GM19035 (cell line): ENCODE results near the gene BCO2.
"Not testable (repeated sequence)": the region's sequence is repeated elsewhere in the genome, so short reads cannot be mapped to it uniquely, and the experiment has no call there.

Experiments
- ATAC-seq: cut with Tn5 transposase; IDR thresholded peaks from one replicate; pipeline ENCODE4 v1.9.1; 2021; ENCODE audit not compliant: unreplicated experiment

BCO2 gene

DNA sequence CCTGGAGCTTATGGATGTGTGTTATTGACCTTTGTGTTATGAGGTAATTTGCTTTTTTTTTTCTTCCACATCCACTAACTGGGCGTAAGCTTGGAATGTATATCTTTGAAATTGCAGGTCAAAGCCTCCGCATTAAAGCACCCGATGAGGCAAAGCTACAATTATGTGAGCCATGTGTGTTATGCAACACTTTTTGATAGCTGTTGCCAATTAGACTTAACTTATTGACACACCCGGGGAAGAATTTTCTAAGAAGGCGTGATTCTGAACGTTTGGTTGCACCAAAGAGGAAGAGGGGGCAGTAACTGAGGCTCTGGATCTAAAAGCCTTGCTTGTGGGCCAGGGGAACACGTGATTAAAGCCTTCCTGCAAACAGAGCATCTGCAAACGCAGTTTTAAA, 8.8 kb upstream of the BCO2 start:
- ATAC-seq, result no peak

DNA sequence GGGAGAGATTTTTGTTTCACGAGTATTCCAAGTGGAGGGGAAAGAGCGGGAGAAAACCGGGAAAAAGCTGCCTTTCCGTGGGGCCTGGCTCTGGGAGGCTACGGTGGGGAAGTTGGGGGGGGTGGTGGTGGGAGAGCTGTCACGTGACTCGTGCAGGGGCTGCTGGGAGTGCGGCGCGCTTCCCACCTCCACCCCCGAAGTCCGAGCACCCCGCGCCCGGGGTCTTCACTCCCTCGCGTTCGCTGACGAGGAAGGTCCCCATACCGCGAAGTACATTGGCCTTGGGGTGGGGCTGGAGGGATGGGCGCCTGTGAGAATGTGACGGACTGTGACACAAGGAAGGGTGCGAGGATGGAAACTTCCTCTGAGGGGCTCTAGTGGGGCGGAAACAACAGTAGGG, 8.2 kb upstream of the BCO2 start, which contains the start of gene TEX12:
TEX12 (plus strand) TSS at position 228 of the 400 bp plus-strand sequence. CDS start 1,897 bp downstream, outside the sequence.
- no peak for ATAC-seq

DNA sequence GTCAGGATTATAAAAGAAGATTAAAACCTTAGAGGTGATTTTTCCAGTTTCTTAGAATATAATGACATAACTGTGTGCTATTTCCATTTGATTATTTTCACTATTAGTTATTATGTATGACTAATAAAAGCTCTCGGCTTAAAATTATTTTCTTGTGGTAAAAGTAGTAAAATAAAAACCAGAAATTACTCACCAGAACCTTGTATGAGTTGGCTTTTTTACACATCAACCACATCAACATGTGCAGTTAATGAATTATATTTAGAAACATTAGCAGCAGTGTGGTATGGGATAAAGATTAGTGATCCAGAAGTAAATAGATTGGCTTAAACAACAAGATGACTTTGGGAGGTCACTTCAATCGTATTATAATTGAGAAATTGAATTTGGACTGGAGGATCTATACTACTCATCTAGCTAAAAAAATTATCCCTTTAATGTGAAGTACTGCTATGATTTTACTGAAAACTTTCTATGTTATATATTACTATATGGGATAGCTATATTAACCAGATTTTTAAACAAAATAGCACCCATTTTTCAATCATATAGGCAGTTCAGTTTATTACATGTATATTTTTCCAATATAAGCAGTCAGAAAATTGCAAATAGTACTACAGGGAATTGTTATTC, 2.8 kb upstream of the BCO2 start:
- ATAC-seq, result peak; percentile 56

DNA sequence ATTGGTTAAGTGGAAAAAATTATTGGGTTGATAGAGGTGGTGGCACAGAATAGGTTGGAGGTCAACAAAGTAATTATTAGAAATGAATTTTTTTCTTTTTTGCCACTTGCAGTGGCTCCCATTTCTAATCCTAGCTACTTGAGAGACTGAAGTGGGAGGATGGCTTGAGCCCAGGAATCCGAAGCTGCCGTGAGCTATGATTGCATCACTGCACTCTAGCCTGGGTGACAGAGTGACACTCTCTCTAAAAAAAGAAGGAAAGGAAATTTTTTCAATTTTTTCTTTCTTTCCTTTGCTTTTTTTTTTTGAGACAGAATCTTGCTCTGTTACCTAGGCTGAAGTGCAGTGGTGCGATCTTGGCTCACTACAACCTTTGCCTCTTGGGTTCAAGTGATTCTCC, 2.2 kb upstream of the BCO2 start:
- no peak for ATAC-seq

DNA sequence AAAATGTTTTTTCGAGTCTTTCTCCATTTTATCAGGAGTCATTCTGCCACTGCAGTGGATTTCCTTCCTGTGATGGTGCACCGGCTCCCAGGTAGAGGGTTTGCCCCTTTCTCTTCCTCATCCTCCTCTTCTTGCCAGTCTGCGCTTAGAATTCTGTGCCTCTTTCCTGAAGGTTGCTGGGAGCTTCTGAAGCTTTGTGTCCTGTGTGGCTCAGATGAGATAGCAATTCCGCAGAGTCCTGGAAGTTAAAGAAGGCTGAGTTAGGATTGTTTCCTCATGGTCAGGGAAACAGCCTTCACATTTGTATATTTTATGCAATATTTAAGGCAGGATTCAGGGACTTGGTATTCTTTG, 264 bp downstream of the BCO2 start:
- no peak for ATAC-seq

DNA sequence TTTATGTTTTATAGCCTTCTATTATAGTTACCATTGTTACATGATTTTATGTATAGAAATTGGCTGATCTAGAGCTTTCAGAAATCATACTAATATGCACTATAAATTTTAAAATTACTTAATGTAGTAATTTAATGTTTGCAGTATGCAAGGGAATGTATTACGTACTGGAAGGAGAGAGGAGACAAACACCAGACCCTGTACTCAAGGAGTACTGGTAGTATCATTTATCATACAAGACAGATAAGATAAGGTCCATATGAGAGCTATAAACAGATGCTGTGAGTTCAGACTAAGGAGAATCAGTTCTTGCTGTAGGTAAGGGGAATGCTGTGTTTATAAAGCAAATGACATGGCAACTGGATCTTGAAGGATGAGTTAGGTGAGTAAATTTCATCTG, 765 bp downstream of the BCO2 start:
- ATAC-seq, result no peak

DNA sequence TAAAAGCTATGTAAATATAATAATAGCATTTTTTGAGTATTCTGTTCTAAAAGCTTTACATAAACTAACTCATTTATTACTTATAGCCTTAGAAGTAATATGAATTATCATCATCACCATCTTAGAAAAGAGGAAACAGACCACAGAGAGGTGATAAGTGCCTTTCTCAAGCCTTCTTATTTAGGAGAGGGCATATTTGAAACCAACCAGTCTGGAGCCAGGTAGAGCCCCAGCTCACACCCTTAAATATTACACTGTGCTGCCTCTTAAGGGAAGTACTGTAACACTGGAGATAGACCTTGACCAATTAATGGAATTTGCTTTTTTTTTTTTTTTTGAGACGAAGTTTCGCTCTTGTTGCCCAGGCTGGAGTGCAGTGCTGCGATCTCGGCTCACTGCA, 2.3 kb downstream of the BCO2 start:
- ATAC-seq, result no peak

DNA sequence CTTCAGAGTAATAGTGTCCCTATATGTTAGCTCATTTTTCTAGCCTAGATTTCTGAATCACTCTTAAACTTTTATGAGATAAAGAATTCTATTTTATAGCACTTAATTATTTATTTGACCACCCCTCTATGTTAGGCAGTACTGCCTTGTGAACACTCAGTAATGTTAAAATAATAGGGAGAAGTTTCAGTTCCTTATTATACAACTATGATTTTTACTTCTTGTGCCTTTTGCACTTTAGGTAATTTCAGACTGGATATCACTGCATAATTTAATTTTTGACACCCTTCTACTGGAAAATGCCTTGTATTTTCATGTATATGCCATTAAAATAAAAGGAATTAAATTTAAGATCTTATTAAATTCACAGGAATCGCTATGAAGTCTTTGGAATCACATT, 3.1 kb downstream of the BCO2 start:
- ATAC-seq, result no peak

DNA sequence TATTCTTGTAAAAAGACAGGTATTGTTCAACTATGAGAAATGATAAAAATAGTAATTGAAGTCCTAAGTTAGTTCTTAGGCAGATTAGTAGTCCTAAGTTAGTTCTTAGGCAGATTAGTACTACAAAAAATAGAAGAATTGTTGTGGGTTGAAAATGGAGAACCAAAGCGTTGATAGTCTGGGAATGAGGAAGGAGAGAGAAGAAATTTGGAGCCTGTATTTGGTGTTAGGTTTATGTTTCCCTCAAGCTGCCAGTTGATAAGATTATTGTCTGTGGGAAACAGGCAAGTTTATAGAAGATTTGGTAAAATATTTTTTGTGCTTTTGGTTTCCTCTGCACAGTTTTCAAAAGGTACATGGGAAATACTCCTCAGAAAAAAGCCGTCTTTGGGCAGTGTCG, 3.6 kb downstream of the BCO2 start:
- no peak for ATAC-seq

DNA sequence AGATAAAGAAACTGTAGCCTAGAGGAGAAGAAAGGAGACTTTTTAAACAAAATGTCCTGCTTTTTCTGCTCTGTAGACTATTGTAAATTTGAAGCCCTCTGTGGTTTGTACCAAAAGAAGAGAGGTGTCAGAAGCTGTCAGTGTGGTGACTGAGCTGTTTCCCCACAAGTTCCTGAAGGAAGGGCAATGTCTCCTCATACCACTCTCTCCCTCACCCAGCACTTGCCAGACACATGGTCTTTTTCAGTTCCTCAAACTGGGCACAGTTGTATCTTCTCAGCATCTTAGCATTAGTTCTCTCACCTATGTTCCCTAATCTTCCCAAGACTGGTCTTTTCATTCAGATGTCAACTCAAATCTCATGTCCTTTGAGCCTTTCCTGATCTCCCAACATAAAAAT, 4.3 kb downstream of the BCO2 start:
- no peak for ATAC-seq

DNA sequence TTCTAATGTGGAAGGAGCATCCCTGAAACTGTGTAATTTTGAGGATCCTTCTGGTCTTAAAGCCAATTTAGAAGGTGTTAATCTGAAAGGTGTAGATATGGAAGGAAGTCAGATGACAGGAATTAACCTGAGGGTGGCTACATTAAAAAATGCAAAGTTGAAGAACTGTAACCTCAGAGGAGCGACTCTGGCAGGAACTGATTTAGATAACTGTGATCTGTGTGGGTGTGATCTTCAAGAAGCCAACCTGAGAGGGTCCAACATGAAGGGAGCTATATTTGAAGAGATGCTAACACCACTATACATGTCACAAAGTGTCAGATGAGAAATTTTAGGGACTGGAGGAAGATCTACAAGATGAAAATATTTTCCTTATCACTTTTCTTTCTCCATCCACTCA, 7.6 kb downstream of the BCO2 start:
- no peak for ATAC-seq

DNA sequence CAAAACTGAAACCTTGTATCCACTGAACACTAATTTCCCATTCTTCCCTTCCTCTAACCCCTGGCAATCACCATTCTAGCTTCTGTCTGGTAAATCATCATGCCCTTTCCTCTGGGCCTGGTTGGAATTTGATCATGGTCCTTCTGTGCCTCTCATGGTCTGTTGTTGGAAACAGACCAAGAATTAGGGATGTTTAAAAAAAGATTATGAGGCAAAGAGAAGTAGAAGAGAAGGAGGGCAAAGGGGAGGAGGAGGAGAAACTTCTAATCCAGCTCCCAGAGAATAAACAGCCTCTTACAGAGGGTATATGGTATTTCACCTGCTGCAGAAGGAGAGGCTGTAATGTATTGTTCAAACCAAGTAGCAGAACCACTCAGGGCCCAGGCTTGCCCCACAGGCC, 10.6 kb downstream of the BCO2 start:
- ATAC-seq, result no peak

DNA sequence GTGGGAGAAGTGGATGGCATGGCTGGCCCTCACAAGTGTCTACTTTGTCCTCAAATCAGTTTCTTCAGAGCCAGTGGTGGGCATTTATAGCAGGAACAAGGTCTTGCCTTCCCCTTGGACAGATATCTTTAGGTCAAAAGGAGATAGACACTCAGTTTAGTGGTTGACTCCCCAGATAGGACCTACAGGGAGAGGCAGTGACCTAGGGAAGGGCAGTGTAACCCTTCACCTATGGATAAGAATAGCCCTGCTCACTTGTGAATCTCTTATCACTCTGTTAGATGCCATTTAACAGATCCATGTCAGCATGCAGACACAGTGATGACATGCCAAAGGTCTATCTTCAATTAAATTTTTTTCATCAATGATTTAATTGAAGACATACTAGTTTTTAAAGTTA, 11.0 kb downstream of the BCO2 start:
- ATAC-seq, result no peak

DNA sequence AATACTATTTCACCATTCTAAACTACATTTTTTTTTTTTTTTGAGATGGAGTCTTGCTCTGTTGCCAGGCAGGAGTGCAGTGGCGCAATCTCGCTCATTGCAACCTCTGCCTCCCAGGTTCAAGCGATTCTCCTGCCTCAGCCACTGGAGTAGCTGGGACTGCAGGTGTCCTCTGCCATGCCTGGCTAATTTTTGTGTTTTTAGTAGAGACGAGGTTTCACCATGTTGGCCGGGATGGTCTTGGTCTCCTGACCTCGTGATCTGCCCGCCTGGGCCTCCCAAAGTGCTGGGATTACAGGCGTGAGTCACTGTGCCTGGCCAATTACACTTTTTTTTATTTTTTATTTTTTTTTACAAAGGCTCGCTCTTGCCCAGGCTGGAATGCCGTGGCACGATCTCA, 19.8 kb downstream of the BCO2 start:
- ATAC-seq, result not testable (repeated sequence)

DNA sequence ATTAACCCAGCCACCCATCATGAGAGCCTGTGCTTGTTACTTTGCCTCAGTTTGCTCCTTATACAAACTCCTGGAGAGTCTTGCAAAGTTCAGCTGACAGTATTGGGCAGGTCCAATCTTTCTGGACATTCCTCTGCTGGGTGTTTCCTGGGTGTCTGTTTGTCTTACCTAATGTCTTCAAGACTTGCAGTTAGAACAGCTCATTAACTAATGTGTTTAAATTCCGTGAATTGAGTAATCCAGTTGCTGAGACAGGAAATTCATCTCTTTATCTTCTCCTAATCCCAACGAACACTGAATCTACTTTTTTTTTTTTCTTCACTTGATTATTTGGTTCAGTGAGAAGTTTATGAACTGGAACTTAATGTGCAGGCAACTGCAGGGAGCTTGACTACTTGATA, 20.6 kb downstream of the BCO2 start:
- no peak for ATAC-seq

DNA sequence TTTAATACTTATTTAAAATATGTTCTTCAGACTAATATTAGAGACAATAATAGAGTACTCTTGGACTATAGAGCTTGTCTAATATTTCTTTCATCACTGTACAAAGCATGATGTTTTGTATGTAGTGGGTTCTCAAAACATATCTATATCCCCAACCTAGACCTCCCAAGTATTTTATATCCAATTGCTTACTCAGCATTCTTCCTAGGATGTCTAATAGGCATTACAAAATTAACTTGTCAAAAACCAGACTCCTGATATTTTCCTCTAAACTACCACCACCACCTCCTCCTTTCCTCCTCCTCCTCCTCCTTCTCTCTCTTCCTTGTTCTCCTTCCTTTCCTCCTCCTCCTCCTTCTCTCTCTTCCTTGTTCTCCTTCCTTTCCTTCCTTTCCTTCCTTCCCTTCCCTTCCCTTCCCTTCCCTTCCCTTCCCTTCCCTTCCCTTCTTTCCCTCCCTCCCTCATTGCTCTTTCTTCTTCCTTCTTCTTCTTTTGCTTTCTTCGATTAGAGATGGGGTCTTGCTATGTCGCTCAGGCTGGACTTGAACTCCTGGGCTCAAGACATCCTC, 21.3 kb downstream of the BCO2 start:
- no peak for ATAC-seq

DNA sequence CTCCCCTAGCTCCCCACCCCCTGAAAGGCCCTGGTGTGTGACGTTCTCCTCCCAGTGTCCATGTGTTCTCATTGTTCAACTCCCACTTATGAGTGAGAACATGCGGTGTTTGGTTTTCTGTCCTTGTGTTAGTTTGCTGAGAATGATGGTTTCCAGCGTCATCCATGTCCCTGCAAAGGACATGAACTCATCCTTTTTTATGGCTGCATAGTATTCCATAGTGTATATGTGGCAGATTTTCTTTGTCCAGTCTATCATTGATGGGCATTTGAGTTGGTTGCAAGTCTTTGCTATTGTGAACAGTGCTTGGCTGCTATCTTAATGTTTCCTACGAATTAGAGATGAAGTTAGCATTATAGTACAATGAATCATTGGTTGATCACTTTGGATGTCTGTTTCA, 23.8 kb downstream of the BCO2 start:
- ATAC-seq, result not testable (repeated sequence)

DNA sequence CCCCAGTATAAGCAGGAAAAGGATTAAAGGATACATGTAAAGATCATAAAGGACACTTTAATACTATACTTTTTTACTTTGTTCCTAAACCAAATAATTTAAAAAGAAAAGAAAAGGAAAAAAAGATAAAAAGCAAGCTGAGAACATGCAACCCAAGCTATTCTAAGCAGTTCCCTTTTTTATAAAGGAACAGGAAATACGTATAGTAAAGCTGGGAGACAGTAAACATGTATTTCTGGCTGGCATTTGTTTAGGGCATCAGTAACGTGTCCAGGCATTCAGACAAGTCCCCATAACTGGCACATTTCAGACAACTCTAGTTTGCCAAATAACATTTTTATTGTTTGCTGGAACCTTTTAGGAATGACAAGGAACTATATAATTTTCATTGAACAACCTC, 24.9 kb downstream of the BCO2 start:
- no peak for ATAC-seq

DNA sequence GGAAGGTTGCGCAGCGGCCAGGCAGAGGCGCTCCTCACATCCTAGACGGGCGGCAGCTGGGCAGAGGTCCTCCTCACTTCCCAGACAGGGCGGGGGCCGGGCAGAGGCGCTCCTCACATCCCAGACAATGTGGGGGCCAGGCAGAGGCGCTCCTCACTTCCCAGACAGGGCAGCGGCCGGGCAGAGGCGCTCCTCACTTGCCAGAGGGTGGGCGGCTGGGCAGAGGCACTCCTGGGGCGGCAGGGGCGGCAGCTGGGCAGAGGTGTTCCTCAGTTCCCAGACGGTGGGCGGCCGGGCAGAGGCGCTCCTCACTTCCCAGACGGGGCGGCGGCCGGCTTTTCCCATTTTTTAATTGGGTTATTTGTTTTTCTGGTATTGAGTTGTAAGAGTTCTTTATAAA, 30.8 kb downstream of the BCO2 start:
- no peak for ATAC-seq

DNA sequence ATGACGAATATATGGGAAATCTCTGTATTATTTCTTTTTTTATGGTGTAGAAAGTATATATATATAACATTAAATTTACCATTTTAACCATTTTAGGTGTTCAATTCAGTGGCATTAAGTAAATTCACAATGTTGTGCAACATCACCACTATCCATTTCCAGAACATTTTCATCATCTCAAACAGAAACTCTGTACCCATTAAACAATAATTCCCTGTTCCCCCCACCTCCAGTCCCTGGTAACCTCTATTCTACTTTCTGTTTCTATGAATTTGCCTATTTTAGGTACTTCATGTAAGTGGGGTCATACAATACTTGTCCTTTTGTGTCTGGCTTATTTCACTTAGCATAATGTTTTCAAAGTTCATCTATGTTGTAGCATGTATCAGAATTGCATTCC, 35.6 kb downstream of the BCO2 start:
- ATAC-seq, result no peak

DNA sequence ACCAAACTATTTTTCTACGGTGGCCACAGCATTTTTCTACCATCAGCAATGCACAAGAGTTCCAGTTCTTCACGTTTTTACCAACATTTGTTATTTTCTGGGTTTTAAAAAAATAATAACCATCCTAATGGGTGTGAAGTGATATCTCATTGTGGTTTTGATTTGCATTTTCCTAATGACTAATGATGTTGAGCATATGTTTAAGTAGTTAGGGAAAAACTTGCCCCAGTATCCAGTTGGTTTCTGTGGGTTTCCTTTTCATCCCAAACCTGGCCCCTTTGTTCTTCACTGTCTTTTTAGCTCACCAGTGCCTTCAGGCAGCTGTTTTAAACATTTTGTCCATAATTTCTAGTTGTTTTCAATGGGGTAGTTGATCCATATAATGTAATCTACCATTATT, 36.2 kb downstream of the BCO2 start:
- no peak for ATAC-seq

DNA sequence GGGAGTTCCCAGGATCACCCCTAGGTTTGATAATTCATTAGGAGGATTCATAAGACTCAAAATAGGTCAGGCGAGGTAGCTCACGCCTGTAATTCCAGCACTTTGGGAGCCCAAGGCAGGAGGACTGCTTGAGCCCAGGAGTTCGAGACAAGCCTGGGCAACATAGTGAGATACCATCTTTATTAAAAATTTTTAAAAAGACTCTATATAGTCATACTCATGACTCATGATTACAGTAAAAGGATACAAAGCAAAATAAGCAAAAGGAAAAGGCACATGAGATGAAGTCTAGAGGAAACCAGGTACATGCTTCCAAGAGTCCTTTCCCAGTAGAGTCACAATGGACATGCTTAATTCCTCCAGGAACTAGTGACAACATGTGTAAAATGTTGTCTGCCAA, 37.0 kb downstream of the BCO2 start:
- ATAC-seq, result no peak

DNA sequence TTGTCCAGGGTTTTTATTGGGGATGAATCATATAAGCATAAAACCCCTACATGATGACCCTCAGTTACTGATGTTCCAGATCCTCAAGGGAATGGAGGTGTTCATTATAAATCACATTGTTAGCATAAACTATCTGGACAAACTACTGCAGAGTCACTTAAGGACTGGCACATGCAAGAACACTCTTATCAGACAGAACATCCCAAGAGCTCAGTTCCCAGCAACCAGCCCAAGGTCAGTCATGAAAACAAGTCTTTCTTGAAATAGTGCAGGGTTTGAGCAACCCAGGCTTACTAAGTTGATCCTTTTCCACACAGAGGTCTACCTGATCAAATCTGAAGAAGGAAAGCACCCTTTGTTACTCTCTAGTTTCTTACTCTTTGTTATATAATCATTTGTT, 37.4 kb downstream of the BCO2 start:
- no peak for ATAC-seq
